SU-DHL-6 (cell line): ENCODE data around the gene PRPSAP1.

Experiments used
- H2AFZ ChIP-seq: fragments of 200-600 bp; sonication (generic); 2 replicates; pipeline ENCODE4 v1.6.1; 2014; ENCODE audit warnings: low read depth, mild to moderate bottlenecking, moderate library complexity, mixed read lengths, antibody characterized with exemption, low read length; ENCODE audit not compliant: severe bottlenecking
- H3F3A ChIP-seq: fragments of 200-600 bp; shearing (Covaris generic); 2 replicates; pipeline ENCODE4 v1.6.0; 2016; ENCODE audit warnings: antibody characterized with exemption, mild to moderate bottlenecking; ENCODE audit not compliant: insufficient read depth
- H3K27ac ChIP-seq: fragments of 200-600 bp; sonication (generic); 2 replicates; pipeline ENCODE4 v1.5.1; 2016; ENCODE audit warnings: low read depth, mild to moderate bottlenecking, low read length, moderate library complexity, mixed read lengths
- H3K27me3 ChIP-seq: fragments of 200-600 bp; sonication (generic), shearing (Covaris generic); 2 replicates; pipeline ENCODE4 v1.6.0; 2014; ENCODE audit warnings: mild to moderate bottlenecking, low read length
- H3K36me3 ChIP-seq: fragments of 200-600 bp; sonication (generic); 2 replicates; pipeline ENCODE4 v1.6.1; 2014; ENCODE audit warnings: mild to moderate bottlenecking, low read length, mixed read lengths
- H3K4me2 ChIP-seq: fragments of 300-600, 200-600 bp; shearing (Covaris generic), sonication (generic); 2 replicates; pipeline ENCODE4 v1.6.0; 2014; ENCODE audit warnings: low read length, low read depth, mild to moderate bottlenecking; ENCODE audit not compliant: poor library complexity, severe bottlenecking
- H3K4me3 ChIP-seq: fragments of 200-600 bp; sonication (generic); 2 replicates; pipeline ENCODE4 v1.5.1; 2014; ENCODE audit warnings: antibody characterized with exemption, low read length, mild to moderate bottlenecking, mixed read lengths; ENCODE audit not compliant: insufficient read depth, poor library complexity, severe bottlenecking
- H3K79me2 ChIP-seq: fragments of 200-600 bp; sonication (generic); 2 replicates; pipeline ENCODE4 v1.6.1; 2014; ENCODE audit warnings: mild to moderate bottlenecking, low read length, moderate library complexity; ENCODE audit not compliant: insufficient read depth
- H3K9ac ChIP-seq: fragments of 200-600 bp; sonication (generic); 2 replicates; pipeline ENCODE4 v1.7.0; 2014; ENCODE audit warnings: mild to moderate bottlenecking, low read length
- H3K9me2 ChIP-seq: fragments of 200-600 bp; sonication (generic); replicated peaks from 2 replicates; pipeline ENCODE4 v1.6.1; 2014; ENCODE audit warnings: low read length; ENCODE audit not compliant: insufficient read depth
- H3K9me3 ChIP-seq: fragments of 200-600 bp; sonication (generic); 2 replicates; pipeline ENCODE4 v1.6.1; 2014; ENCODE audit warnings: low read length, mixed read lengths; ENCODE audit not compliant: insufficient read depth
- H4K20me1 ChIP-seq: fragments of 200-600 bp; sonication (generic); 2 replicates; pipeline ENCODE4 v1.6.1; 2014; ENCODE audit warnings: low read depth, mild to moderate bottlenecking, antibody characterized with exemption, low read length, moderate library complexity, mixed read lengths
- CTCF ChIP-seq: fragments of 200-600 bp; sonication (generic); IDR thresholded peaks from one replicate; pipeline ENCODE4 v1.5.1; 2017; ENCODE audit warnings: antibody characterized with exemption, mild to moderate bottlenecking, low read length, moderate library complexity; ENCODE audit not compliant: insufficient read depth, poor library complexity, severe bottlenecking
- EZH2phosphoT487 ChIP-seq: fragments of 200-600 bp; sonication (generic), shearing (Covaris generic); conservative IDR thresholded peaks from 2 replicates; pipeline ENCODE4 v1.6.1; 2018; ENCODE audit warnings: mild to moderate bottlenecking, antibody characterized with exemption, low read length, moderate library complexity, mixed read lengths

PRPSAP1 gene

GRCh38 chr17:76398523-76399174 lies 44.9 kb upstream of the PRPSAP1 start:
- Histone ChIP-seq H3K36me3 (no peaks in the 10 kb centered on the region), H2AFZ (no peak overlapping the region), H3K4me2 (no peak overlapping the region), H3K9ac (no peak overlapping the region), H3K27ac (no peak overlapping the region), H3K79me2 (no peaks in the 10 kb centered on the region), H3K27me3 (no peaks in the 10 kb centered on the region), H3K9me2 (no peaks in the 10 kb centered on the region), H4K20me1 (no peaks in the 10 kb centered on the region), H3F3A (no peaks in the 10 kb centered on the region), H3K9me3 (no peaks in the 10 kb centered on the region), H3K4me3 (no peak overlapping the region)
- TF ChIP-seq EZH2phosphoT487: no peak
- no peak for TF ChIP-seq CTCF

- H3K4me2 ChIP-seq: no peak overlapping the region
- no peaks in the 10 kb centered on the region for H3K36me3 ChIP-seq
These were observed 44.2 kb upstream of the PRPSAP1 start for GRCh38 chr17:76397687-76398522.

GRCh38 chr17:76397184-76397583 lies 43.5 kb upstream of the PRPSAP1 start:
- no peaks in the 10 kb centered on the region for H3K79me2 ChIP-seq
- H2AFZ ChIP-seq: no peak overlapping the region
- no peak overlapping the region for H3K9ac ChIP-seq
- TF ChIP-seq CTCF (no peak), EZH2phosphoT487 (no peak)
- no peak overlapping the region for H3K4me3 ChIP-seq
- no peak overlapping the region for H3K27ac ChIP-seq
- H4K20me1 ChIP-seq: no peaks in the 10 kb centered on the region
- H3K4me2 ChIP-seq: no peak overlapping the region
- H3K27me3 ChIP-seq: no peaks in the 10 kb centered on the region
- H3K36me3 ChIP-seq: no peaks in the 10 kb centered on the region
- no peaks in the 10 kb centered on the region for H3K9me3 ChIP-seq
- no peaks in the 10 kb centered on the region for H3F3A ChIP-seq
- no peaks in the 10 kb centered on the region for H3K9me2 ChIP-seq

More at GRCh38 chr17:76397687-76398522, 44.2 kb upstream of the PRPSAP1 start:
- Histone ChIP-seq H3F3A (no peaks in the 10 kb centered on the region), H3K9me2 (no peaks in the 10 kb centered on the region), H3K27ac (no peak overlapping the region), H3K4me3 (no peak overlapping the region), H2AFZ (no peak overlapping the region), H3K9me3 (no peaks in the 10 kb centered on the region), H3K27me3 (no peaks in the 10 kb centered on the region), H4K20me1 (no peaks in the 10 kb centered on the region), H3K9ac (no peak overlapping the region), H3K79me2 (no peaks in the 10 kb centered on the region)
- TF ChIP-seq EZH2phosphoT487 (no peak), CTCF (peak; percentile 87)
